ENCODE data around the gene RHOD.

The RHOD gene

DNA sequence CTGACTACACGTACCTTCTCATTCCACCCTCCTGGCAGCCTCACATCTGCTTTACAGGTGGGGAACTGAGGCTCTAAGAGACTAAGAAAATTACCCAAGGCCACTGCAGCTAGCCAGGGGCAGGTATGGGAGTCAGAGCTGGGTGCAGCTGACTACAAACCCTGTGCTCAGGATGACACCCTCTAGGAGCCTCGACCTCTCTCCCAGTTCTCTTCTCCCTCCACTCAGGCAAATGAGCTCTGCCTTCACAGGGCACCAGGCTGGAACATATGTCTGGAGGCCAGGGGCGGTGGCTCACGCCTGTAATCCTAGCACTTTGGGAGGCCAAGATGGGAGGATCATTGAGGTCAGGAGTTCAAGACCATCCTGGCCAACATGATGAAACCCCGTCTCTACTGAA is 29.7 kb upstream of the RHOD start:
- TF ChIP-seq, protein P1, sequence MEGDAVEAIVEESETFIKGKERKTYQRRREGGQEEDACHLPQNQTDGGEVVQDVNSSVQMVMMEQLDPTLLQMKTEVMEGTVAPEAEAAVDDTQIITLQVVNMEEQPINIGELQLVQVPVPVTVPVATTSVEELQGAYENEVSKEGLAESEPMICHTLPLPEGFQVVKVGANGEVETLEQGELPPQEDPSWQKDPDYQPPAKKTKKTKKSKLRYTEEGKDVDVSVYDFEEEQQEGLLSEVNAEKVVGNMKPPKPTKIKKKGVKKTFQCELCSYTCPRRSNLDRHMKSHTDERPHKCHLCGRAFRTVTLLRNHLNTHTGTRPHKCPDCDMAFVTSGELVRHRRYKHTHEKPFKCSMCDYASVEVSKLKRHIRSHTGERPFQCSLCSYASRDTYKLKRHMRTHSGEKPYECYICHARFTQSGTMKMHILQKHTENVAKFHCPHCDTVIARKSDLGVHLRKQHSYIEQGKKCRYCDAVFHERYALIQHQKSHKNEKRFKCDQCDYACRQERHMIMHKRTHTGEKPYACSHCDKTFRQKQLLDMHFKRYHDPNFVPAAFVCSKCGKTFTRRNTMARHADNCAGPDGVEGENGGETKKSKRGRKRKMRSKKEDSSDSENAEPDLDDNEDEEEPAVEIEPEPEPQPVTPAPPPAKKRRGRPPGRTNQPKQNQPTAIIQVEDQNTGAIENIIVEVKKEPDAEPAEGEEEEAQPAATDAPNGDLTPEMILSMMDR (IDR thresholded peaks at IDR 0.05), result no peak

- TF ChIP-seq, protein P1 (IDR thresholded peaks at IDR 0.05), result no peak
These were observed 29.1 kb upstream of the RHOD start for GRCh38 chr11:67027483-67027930.

- TF ChIP-seq, protein P1 (IDR thresholded peaks at IDR 0.05), result no peak
These were observed 28.6 kb upstream of the RHOD start for GRCh38 chr11:67027943-67028542.

GRCh38 chr11:67029146-67029545 is 27.5 kb upstream of the RHOD start:
- TF ChIP-seq, protein P1 (IDR thresholded peaks at IDR 0.05), result no peak

DNA sequence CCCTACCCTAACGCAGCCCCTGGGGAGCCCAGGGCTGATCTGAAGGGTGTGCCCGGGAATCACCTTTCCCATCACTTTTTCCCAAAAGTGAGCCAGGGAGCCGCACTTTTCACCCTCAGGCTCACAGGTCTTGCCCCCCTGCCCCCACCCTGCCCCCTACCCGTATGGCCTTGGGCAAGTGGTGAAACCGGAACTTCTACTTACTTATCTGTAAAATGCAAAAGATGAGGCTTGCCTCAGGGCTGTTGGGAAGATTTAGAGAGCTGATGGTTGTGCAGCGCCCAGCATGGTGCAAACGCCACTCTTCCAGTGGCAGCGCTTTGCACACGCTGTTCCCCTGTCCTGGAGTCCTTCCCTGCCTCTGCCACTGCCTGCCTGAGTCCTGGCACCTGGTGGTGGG is 25.7 kb upstream of the RHOD start:
- TF ChIP-seq, protein P1 (IDR thresholded peaks at IDR 0.05), result no peak

DNA sequence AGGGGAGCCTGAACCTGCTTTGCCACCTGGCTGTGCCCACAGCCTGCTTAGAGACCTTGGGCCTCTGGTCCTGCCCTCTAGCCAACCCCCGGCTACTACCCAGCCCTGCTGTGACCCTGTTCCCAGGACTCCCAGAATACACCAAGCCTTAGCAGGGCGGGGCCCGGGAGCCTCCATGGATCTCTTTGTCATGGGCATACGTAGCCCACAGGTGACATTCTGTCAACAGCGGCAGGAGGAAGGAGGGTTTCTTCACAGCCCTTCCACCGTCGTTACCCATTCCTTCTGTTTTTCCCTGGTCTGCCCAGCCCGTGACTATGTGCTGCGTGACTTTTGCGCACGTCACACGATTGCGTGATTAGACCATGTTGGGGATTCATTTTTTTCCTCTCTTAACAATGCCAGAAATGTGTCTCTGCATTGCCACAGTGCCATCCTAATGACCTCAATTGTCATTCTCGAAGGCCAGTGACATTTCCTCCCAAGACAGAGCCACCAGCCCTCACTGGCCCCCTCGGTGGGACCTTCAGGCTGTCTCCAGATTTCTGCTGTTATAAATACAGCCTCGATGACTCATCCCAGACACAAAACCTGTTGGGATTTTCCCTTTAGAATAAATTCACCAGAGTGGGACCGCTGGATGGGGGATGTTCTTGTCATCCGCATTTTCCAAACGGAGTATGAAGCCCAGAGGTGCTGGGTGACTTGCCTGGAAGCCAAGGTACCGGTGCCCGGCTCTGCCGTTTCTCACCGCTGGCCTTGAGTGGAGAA is 24.7 kb upstream of the RHOD start:
- TF ChIP-seq, protein P1 (IDR thresholded peaks at IDR 0.05), result no peak

- TF ChIP-seq, protein P1 (IDR thresholded peaks at IDR 0.05), result no peak
These were observed 23.7 kb upstream of the RHOD start for GRCh38 chr11:67032830-67033551.

Measured in LNCAP (cell line).